Panc1 (cell line): ENCODE measurements around the gene BCHE. TPM values are rescaled to one million over a fixed set of nuclear protein-coding genes. Genes with fewer than 3 reads are reported as not detected.

Experiments
- ATAC-seq: fragments of 200-7000 bp; cut with Tn5 transposase; 2 replicates; pipeline ENCODE4 v1.9.1; 2020; ENCODE audit warnings: mild to moderate bottlenecking, moderate library complexity
- BruUV-seq: library from RNA; stranded (reverse); fragments of 400-500 nt; replicated peaks from 2 replicates; lab custom pipeline; 2021; lab: Mats Ljungman, UMichigan
- CTCF ChIA-PET: fragments of 300-600 bp; sonication (Branson Sonifier 250); formaldehyde crosslinking; loops from one replicate; lab custom pipeline; 2022; ENCODE audit warnings: antibody characterized with exemption; lab: Charles Lee
- POLR2A ChIA-PET: fragments of 300-600 bp; sonication (Branson Sonifier 250); formaldehyde crosslinking; loops from one replicate; lab custom pipeline; 2022; ENCODE audit warnings: antibody characterized with exemption; lab: Charles Lee
- DNase-seq: peaks from one replicate; pipeline ENCODE4 v3.0.0-alpha.2; 2010; ENCODE audit warnings: low read depth, low spot score
- H3K27ac ChIP-seq: 2 replicates; pipeline ENCODE4 v1.5.1; 2011; ENCODE audit warnings: mild to moderate bottlenecking, low read length, inconsistent platforms
- H3K27me3 ChIP-seq: fragments of 200-500 bp; sonication (Bioruptor generic); 2 replicates; pipeline ENCODE4 v1.6.0; 2014; ENCODE audit warnings: low read length, inconsistent platforms; ENCODE audit not compliant: control insufficient read depth, insufficient read depth
- H3K36me3 ChIP-seq: fragments of 200-500 bp; sonication (Bioruptor generic); 2 replicates; pipeline ENCODE4 v1.5.1; 2014; ENCODE audit warnings: inconsistent platforms, mild to moderate bottlenecking, low read length, moderate library complexity; ENCODE audit not compliant: control insufficient read depth, insufficient read depth
- H3K4me1 ChIP-seq: 2 replicates; pipeline ENCODE4 v1.5.1; 2011; ENCODE audit warnings: inconsistent platforms, mild to moderate bottlenecking, low read length, moderate library complexity; ENCODE audit not compliant: control insufficient read depth, insufficient read depth
- H3K4me3 ChIP-seq, 2 experiments: 2 replicates each; pipeline ENCODE4 v1.5.1; 2011 to 2012; ENCODE audit warnings: low read depth in 2 of 2, low read length in 2 of 2, mild to moderate bottlenecking in 2 of 2, inconsistent platforms in 1 of 2, moderate library complexity in 1 of 2
- H3K9me3 ChIP-seq: fragments of 200-500 bp; sonication (Bioruptor generic); 2 replicates; pipeline ENCODE4 v1.5.1; 2014; ENCODE audit warnings: low read depth, mild to moderate bottlenecking, inconsistent platforms, low read length, moderate library complexity; ENCODE audit not compliant: control insufficient read depth, insufficient read depth
- POLR2AphosphoS5 ChIP-seq: IDR thresholded peaks from 2 replicates; pipeline ENCODE4 v1.6.1; 2012; ENCODE audit warnings: mild to moderate bottlenecking, low read depth, low read length, moderate library complexity
- SIN3A ChIP-seq: IDR thresholded peaks from 2 replicates; pipeline ENCODE4 v1.6.1; 2012; ENCODE audit warnings: low read depth, mild to moderate bottlenecking, low read length, moderate library complexity, borderline replicate concordance; ENCODE audit not compliant: insufficient read depth
- TCF7L2 ChIP-seq: IDR thresholded peaks from 2 replicates; pipeline ENCODE4 v1.6.1; 2011; ENCODE audit warnings: mild to moderate bottlenecking, low read depth, low read length, inconsistent platforms
- in situ Hi-C: cut with HindIII; loops from 2 replicates; pipeline ENCODE4 v1.10.0; 2016; ENCODE audit warnings: low sequenced_read_pairs, low pct_unique_long_range_greater_than_20kb
- intact Hi-C: fragments of 100-400 bp; cut with micrococcal nuclease; formaldehyde crosslinking; loops from one replicate; pipeline ENCODE4 v1.10.0; 2022; ENCODE audit not compliant: unreplicated experiment
- total RNA-seq: library from RNA; stranded (reverse); gene quantifications from one replicate; pipeline ENCODE4 v1.2.1, GENCODE V29; 2021; ENCODE audit not compliant: unreplicated experiment
- TF ChIP-seq, protein P1 (sequence below): fragments of 450-650 bp; IDR thresholded peaks from 2 replicates; pipeline ENCODE4 v1.5.1; 2017; ENCODE audit warnings: mild to moderate bottlenecking
- TF ChIP-seq, protein P2 (sequence below), 2 experiments: IDR thresholded peaks; 2 replicates each; pipeline ENCODE4 v1.6.1; 2011 to 2012; ENCODE audit warnings: low read depth in 2 of 2, control low read depth in 1 of 2, low read length in 1 of 2, mild to moderate bottlenecking in 1 of 2, moderate library complexity in 1 of 2; ENCODE audit not compliant: insufficient read depth in 1 of 2

The BCHE gene
- total RNA-seq, 1 experiment from 2014 or later = 1.5 TPM

DNA sequence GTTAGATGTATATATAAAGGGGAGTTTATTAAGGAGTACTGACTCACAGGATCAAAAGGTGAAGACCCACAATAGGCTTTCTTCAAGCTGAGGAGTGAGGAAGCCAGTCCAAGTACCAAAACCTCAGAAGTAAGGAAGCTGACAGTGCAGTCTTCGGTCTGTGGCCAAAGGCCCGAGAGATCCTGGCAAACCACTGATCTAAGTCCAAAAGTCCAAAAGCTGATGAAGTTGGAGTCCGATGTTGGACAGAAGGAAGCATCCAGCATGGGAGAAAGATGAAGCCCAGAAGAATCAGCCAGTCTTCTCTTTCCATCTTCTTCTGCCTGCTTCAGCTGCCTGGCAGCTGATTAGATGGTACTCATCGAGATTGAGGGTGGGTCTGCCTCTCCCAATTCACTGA, 107.5 kb downstream of the BCHE start:
- DNase-seq (no peak), ATAC-seq (no peak)
- BruUV-seq = no TSS peak
- H3K27me3 ChIP-seq = no peaks in the 10 kb centered on the region
- TF ChIP-seq, protein P1, sequence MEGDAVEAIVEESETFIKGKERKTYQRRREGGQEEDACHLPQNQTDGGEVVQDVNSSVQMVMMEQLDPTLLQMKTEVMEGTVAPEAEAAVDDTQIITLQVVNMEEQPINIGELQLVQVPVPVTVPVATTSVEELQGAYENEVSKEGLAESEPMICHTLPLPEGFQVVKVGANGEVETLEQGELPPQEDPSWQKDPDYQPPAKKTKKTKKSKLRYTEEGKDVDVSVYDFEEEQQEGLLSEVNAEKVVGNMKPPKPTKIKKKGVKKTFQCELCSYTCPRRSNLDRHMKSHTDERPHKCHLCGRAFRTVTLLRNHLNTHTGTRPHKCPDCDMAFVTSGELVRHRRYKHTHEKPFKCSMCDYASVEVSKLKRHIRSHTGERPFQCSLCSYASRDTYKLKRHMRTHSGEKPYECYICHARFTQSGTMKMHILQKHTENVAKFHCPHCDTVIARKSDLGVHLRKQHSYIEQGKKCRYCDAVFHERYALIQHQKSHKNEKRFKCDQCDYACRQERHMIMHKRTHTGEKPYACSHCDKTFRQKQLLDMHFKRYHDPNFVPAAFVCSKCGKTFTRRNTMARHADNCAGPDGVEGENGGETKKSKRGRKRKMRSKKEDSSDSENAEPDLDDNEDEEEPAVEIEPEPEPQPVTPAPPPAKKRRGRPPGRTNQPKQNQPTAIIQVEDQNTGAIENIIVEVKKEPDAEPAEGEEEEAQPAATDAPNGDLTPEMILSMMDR = no peak
- TF ChIP-seq SIN3A (no peak), TCF7L2 (no peak), POLR2AphosphoS5 (no peak)
- TF ChIP-seq, protein P2, sequence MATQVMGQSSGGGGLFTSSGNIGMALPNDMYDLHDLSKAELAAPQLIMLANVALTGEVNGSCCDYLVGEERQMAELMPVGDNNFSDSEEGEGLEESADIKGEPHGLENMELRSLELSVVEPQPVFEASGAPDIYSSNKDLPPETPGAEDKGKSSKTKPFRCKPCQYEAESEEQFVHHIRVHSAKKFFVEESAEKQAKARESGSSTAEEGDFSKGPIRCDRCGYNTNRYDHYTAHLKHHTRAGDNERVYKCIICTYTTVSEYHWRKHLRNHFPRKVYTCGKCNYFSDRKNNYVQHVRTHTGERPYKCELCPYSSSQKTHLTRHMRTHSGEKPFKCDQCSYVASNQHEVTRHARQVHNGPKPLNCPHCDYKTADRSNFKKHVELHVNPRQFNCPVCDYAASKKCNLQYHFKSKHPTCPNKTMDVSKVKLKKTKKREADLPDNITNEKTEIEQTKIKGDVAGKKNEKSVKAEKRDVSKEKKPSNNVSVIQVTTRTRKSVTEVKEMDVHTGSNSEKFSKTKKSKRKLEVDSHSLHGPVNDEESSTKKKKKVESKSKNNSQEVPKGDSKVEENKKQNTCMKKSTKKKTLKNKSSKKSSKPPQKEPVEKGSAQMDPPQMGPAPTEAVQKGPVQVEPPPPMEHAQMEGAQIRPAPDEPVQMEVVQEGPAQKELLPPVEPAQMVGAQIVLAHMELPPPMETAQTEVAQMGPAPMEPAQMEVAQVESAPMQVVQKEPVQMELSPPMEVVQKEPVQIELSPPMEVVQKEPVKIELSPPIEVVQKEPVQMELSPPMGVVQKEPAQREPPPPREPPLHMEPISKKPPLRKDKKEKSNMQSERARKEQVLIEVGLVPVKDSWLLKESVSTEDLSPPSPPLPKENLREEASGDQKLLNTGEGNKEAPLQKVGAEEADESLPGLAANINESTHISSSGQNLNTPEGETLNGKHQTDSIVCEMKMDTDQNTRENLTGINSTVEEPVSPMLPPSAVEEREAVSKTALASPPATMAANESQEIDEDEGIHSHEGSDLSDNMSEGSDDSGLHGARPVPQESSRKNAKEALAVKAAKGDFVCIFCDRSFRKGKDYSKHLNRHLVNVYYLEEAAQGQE (IDR thresholded peaks at IDR 0.05; ENCODE audit: insufficient read depth in 1 of 2, low read depth in 2 of 2, low read length in 1 of 2) = no peak
- H3K9me3 ChIP-seq = no peaks in the 10 kb centered on the region
- CTCF ChIA-PET = no interaction called here
- no peak overlapping the region for H3K27ac ChIP-seq
- H3K36me3 ChIP-seq = no peaks in the 10 kb centered on the region
- in situ Hi-C loops (no loop called here), intact Hi-C loops (no loop called here)
- POLR2A ChIA-PET = no interaction called here
- H3K4me1 ChIP-seq = no peaks in the 10 kb centered on the region
- H3K4me3 ChIP-seq = no peak overlapping the region

DNA sequence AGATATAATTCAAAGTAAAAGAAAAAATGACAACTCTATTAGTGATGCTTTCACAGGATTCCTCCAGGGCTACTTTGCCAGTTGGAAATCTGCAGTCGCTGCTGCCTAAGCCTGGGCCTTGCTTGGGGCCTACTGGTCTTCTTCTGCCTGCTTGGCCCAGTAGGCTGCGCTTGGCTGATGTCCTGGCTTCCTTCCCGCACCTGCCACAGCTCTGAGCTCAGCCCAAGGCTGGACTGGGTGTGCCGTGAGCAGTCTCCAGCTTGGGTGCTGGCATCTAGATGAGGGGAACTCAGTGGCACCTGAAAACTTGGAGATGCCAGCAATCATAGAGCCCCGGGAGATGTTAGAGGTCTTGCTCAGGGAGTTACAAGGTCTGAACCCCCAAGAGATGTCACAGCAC, 108.3 kb downstream of the BCHE start:
- Histone ChIP-seq H3K36me3 (no peaks in the 10 kb centered on the region), H3K27me3 (no peaks in the 10 kb centered on the region), H3K27ac (no peak overlapping the region), H3K4me1 (no peaks in the 10 kb centered on the region), H3K4me3 (no peak overlapping the region), H3K9me3 (no peaks in the 10 kb centered on the region)
- TF ChIP-seq, protein P1 = no peak
- TF ChIP-seq POLR2AphosphoS5 = no peak
- TF ChIP-seq SIN3A = no peak
- no peak for TF ChIP-seq TCF7L2
- TF ChIP-seq, protein P2 (IDR thresholded peaks at IDR 0.05; ENCODE audit: insufficient read depth in 1 of 2, low read depth in 2 of 2, low read length in 1 of 2) = no peak
- ChIA-PET CTCF (no interaction called here), POLR2A (no interaction called here)
- DNase-seq (no peak), ATAC-seq (no peak)
- BruUV-seq = no TSS peak
- intact Hi-C loops (no loop called here), in situ Hi-C loops (no loop called here)
